HG03571 (cell line): ENCODE results near the gene UPB1.

Source experiments
- ATAC-seq: cut with Tn5 transposase; IDR thresholded peaks from one replicate; pipeline ENCODE4 v1.9.1; 2021; ENCODE audit not compliant: unreplicated experiment

Gene UPB1

DNA sequence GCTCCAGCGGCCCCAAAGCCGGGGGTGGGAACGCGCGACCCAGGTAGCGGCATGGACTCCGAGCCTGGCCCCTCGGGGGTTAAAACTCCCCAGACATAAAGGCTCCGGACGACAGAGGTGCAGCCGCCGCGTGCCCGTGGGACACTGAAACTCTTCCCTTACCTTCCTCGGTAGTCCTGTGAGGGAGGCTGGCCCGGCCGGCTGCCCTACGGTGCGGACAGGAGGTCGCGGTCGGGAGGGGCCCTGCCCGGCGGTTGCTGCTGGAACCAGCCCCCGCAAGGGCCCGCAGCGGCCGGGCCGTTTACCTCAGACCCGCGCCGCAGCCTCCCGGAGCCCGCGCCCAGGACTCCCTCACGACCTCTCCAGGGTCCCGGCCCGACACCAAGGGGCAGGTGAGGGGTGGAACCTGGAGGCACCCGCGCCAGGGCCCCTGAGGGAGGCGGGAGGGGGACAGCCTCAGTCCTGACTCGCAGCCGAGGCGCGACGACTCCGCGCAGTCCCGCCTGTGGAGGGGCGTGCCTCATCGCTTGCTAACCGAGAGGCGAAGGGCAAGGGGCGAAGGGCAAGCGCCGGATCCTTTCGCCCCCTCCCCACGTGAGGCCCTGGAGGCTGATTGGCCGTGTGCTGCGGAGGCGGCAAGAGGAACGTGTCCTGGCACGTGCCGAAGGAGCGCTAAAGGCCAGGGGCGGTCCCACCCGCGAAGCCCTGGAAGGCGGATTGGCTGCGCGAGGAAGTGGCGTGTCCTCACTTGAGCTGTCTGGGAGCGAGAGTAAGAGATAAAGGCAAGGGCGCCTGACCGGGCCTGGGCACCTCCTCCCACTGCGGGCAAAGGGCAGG, at the start of gene UPB1:
Gene UPB1, plus strand, starts transcription at position 805 of the 837 bp plus-strand sequence. CDS start 72 bp downstream, outside the sequence.
- no peak for ATAC-seq

GRCh38 chr22:24445481-24446259, 49.5 kb upstream of the UPB1 start:
- ATAC-seq, result no peak

- no peak for ATAC-seq
Observed at GRCh38 chr22:24446260-24446611, 48.9 kb upstream of the UPB1 start.

- no peak for ATAC-seq
Observed at GRCh38 chr22:24450610-24451009, 44.5 kb upstream of the UPB1 start.

DNA sequence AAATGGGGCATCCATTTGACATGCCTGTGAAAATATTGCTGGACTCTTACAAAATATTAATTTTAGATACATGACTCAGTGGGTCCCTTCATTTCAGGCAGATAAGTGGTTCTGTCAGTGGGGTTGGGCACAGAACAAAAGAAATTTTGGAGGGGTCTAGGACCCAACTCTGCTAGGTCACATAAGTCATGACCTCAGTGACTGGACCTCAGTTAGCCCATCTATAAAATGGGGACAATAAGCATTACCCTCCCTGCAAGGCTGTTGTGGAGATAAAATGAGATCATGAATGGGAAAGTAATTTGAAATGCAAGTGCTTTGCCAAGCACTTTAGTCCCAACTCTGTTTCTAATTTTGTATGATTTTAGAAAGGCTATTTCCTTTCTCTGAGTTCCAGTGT, 44.0 kb upstream of the UPB1 start:
- no peak for ATAC-seq

DNA sequence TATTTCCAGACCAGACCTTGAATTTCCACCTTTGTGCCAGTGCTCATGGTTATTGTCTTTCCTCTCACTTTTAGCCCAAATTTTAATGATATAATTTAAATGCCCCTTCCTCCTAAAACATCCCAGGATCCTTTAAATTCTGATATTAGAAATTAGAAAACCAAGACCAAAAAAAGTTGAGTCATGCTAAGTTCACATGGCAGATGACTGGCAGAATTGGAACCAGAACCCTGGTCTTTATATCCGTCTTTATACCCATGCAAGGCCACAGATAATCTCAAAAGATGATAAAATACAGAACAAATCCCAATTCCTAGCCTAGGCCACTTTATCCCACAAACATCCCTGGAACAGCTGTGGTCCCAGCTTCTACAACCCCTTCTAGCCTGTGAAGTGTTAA, 41.3 kb upstream of the UPB1 start:
- ATAC-seq, result no peak

DNA sequence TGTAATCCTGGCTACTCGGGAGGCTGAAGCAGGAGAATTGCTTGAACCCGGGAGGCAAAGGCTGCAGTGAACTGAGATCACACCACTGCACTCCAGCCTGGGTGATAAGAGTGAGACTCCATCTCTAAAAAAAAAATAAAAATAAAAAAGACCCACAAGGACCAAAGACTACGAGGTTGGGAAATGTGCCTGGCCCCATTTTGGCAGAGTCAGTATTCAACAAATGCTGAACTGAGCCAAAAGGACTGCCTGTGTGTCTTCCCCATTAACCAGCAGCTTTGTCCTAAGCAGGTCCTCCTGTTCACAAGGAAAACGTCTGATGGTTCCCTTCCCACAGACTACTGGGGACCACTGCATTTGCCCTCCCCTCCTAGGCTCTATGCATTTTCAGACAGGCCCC, 40.1 kb upstream of the UPB1 start:
- no peak for ATAC-seq

GRCh38 chr22:24455751-24456426, 39.2 kb upstream of the UPB1 start:
- ATAC-seq, result no peak

DNA sequence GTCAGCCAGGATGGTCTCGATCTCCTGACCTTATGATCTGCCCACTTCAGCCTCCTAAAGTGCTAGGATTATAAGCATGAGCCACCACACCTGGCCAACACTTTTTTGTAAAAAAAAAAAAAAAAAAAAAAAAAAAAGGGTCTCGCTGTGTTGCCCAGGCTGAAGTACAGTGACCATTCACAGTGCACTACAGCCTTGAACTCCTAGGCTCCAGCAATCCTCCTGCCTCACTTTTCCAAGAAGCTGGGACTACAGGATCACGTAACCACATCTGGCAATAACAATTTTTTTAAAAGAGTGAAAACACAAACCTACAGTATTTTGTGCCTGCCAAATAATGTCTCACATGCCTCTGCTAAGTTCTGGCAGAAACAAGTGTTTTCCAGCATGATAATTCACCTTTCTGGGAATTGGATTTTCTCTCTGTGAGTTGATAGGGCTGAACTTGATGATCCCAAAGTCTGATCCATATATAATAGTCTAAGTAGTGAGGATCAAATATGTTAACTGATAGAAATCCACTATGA, 37.2 kb upstream of the UPB1 start:
- no peak for ATAC-seq

GRCh38 chr22:24459911-24460310, 35.2 kb upstream of the UPB1 start:
- ATAC-seq, result no peak

GRCh38 chr22:24460418-24461089, 34.6 kb upstream of the UPB1 start:
- ATAC-seq, result no peak

GRCh38 chr22:24463071-24463760, 31.9 kb upstream of the UPB1 start:
- ATAC-seq, result no peak

DNA sequence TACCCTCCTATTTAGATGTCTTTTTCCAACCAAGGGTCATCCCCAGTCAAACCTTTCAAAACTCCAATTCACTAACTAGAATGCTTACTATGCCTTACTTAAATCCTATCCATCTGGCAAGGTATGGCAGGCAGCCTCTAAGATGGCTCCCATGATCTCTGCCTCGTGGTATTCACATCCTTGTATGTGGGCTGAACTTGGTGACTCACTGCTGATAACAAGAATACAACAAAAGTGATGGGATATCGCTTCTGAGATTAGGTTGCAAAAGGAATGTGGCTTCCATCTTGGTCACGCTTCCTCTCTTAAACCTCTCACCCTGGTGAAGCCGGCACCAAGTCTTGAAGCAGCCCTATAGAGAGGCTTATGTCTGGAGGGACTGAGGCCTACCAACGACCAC, 29.6 kb upstream of the UPB1 start:
- no peak for ATAC-seq

DNA sequence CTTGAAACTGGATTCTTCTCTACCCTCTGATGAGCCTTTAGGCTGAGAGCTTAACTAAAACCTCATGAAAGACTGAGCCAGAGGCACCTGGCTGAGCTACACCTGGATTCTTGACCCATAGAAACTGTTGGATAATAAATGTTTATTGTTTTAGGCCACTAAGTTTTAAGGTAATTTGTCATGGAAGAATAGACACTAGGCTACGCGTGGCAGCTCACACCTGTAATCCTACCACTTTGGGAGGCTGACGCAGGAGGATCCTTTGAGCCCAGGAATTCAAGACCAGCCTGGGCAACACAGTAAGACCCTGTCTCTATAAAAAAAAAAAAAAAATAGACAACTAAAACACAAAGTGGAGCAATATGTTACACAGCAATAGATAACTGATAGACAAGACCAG, 29.2 kb upstream of the UPB1 start:
- ATAC-seq, result no peak

GRCh38 chr22:24466716-24467328, 28.3 kb upstream of the UPB1 start:
- no peak for ATAC-seq

- ATAC-seq, result no peak
Observed at GRCh38 chr22:24467340-24467739, 27.8 kb upstream of the UPB1 start.

DNA sequence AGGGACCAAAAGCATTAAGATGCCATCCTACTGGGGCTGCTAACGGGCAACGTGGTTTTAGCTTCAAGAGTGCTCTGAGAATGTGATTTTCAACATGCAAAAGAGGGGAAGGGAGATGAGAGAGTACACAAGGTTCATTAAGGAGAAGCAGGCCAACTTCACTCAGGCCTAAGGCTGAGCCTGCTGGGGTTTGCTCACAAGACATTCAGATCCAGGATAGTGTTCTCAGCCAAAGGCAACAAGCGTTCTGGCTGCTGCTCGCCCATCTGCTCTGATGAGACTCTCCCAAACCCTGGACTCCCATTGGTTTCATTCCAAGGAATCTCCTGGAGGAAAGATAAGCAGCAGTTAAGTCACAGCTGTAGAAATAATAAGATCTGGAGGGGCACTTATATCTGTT, 23.6 kb upstream of the UPB1 start:
- ATAC-seq, result no peak

DNA sequence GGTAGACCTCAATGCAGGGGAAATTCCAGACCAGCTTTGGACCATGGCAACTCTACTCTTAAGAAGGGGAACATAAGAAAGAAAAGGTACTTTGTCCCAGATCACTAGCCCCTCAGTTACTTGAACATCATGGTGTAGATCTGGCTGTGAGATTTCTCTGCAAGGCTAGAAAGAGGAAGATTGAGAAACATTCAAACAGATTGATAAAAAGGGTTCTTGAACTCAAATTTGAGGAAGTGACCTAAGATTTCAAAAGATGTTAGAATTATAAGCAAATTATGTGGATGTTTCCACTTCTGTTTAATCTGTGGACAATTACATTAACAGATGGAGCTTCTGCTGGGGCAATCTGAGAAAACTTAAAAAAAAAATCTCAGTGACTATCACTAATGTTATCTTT, 21.8 kb upstream of the UPB1 start:
- no peak for ATAC-seq

GRCh38 chr22:24474221-24474620, 20.9 kb upstream of the UPB1 start:
- no peak for ATAC-seq

GRCh38 chr22:24474649-24475255, 20.4 kb upstream of the UPB1 start:
- ATAC-seq, result no peak
